NCI-H526 treated with DMSO at 0.1 percent for 48 hours (cell line): ENCODE measurements around the gene CALR3.

Experiments used
- DNase-seq: peaks from one replicate; lab custom pipeline; 2025; lab: John Stamatoyannopoulos, UW

The CALR3 gene

DNA sequence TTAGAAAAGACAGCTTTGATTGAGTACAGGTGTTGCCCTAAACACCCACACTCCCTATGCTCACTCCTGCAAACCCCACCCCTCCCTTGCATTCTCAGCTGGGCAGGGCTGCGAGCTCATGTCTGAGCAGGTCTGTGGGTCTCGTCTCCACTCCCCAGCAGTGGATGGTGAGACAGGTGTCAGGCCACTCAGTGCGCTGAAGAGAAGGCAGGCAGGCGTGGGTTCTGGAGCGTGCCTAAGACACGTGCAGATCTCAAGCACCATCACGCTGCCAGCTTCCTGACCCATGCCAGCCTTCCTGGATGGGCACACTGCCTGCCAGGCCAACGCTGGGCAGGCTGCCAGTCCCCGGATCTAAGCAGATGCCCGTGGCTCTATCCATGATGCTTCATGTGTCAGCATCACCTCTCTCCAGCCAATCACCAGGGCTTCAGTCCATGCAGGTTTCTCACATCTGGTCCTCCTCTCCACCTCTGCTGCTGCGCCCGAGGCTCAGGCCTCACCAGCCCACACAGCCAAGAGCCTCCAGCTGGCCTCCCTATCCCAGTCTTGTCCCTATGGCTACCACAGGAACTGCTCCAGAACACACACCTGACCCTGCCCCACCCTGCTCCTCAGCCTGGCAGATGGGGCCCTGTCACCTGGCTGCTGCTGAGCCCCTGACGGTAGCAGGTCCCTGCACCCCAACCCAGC is 66.8 kb downstream of the CALR3 start:
- no peak for DNase-seq
